ENCODE data around the gene GIMAP8. TPM values are rescaled to one million over a fixed set of nuclear protein-coding genes. Genes with fewer than 3 reads are reported as not detected.

GIMAP8 gene
- total RNA-seq, 1 experiment from 2014 or later, result not detected

GRCh38 chr7:150476285-150476684, 25.9 kb downstream of the GIMAP8 start:
- no peaks in the 10 kb centered on the region for H3K4me1 ChIP-seq (ENCODE audit: insufficient read depth, low read length)
- no peak overlapping the region for H3T11ph ChIP-seq (ENCODE audit: low read length)
- no peaks in the 10 kb centered on the region for H3K23me2 ChIP-seq (ENCODE audit: insufficient read length, low read depth, low read length, poor library complexity, severe bottlenecking)
- no peak overlapping the region for H3K23ac ChIP-seq (ENCODE audit: insufficient read length, low read depth, low read length)
- H3K56ac ChIP-seq (ENCODE audit: insufficient read length, low read depth, low read length), result no peak overlapping the region
- H3K14ac ChIP-seq (ENCODE audit: insufficient read depth, low read length), result no peak overlapping the region
- H4K20me1 ChIP-seq (ENCODE audit: control insufficient read depth, insufficient read depth, insufficient read length), result no peaks in the 10 kb centered on the region
- peaks cover 75% of the 10 kb centered on the region for H3K27me3 Mint-ChIP-seq (ENCODE audit: low read depth)
- no peak overlapping the region for H3K4ac ChIP-seq (ENCODE audit: low read depth, low read length)
- no peak overlapping the region for H3K4me3 Mint-ChIP-seq
- H3K79me2 ChIP-seq (ENCODE audit: insufficient read depth, low read length), result no peaks in the 10 kb centered on the region
- H3K4me1 Mint-ChIP-seq, result peaks cover 6 to 16% of the 10 kb centered on the region in 2 experiments
- no peak overlapping the region for H2BK12ac ChIP-seq (ENCODE audit: insufficient read length, low read depth, low read length)
- H3K36me3 Mint-ChIP-seq (ENCODE audit: insufficient read depth in 1 of 3, low read depth in 3 of 3), result no peaks in the 10 kb centered on the region
- no peak overlapping the region for H2BK5ac ChIP-seq (ENCODE audit: insufficient read length, low read length)
- no peak overlapping the region for H2BK120ac ChIP-seq (ENCODE audit: low read depth, low read length, poor library complexity, severe bottlenecking)
- no peak for DNase-seq
- H3K9ac ChIP-seq (ENCODE audit: extremely low read depth, insufficient read length, low read length), result no peak overlapping the region
- H3K27ac Mint-ChIP-seq, result no peak overlapping the region
- no peak overlapping the region for H2BK20ac ChIP-seq (ENCODE audit: low read depth, low read length, poor library complexity, severe bottlenecking)
- no peak overlapping the region for H2AFZ ChIP-seq (ENCODE audit: low read length)
- WGBS (ENCODE audit: extremely low coverage, insufficient read length, low lambda C conversion rate), result no CpG with 5 or more reads among the region's 3 CpGs
- H2AK5ac ChIP-seq (ENCODE audit: insufficient read length, low read length), result no peak overlapping the region
- H4K5ac ChIP-seq (ENCODE audit: insufficient read length, low read depth, low read length), result no peak overlapping the region
- no peaks in the 10 kb centered on the region; the same call in 1 of the 2 replicates for H3K27me3 ChIP-seq (ENCODE audit: insufficient read depth, low read length)
- H3K79me1 ChIP-seq (ENCODE audit: insufficient read depth, low read depth, low read length, poor library complexity, severe bottlenecking), result no peaks in the 10 kb centered on the region
- no peak overlapping the region for H3K4me2 ChIP-seq (ENCODE audit: insufficient read depth, insufficient read length, low read length)
- no peak overlapping the region for H3K27ac ChIP-seq (ENCODE audit: insufficient read length, low read depth, low read length)
- H4K8ac ChIP-seq (replicated peaks; ENCODE audit: insufficient read length, low read depth, low read length), result no peak overlapping the region
- no peaks in the 10 kb centered on the region for H3K9me3 ChIP-seq (ENCODE audit: control insufficient read depth, low read depth, low read length)
- H3K9me3 Mint-ChIP-seq, result peaks cover 0 to 2% of the 10 kb centered on the region in 2 experiments; a peak in 2 of 5 replicates
- H3K18ac ChIP-seq (ENCODE audit: insufficient read length, low read depth, low read length), result no peak overlapping the region
- TF ChIP-seq, protein P1, sequence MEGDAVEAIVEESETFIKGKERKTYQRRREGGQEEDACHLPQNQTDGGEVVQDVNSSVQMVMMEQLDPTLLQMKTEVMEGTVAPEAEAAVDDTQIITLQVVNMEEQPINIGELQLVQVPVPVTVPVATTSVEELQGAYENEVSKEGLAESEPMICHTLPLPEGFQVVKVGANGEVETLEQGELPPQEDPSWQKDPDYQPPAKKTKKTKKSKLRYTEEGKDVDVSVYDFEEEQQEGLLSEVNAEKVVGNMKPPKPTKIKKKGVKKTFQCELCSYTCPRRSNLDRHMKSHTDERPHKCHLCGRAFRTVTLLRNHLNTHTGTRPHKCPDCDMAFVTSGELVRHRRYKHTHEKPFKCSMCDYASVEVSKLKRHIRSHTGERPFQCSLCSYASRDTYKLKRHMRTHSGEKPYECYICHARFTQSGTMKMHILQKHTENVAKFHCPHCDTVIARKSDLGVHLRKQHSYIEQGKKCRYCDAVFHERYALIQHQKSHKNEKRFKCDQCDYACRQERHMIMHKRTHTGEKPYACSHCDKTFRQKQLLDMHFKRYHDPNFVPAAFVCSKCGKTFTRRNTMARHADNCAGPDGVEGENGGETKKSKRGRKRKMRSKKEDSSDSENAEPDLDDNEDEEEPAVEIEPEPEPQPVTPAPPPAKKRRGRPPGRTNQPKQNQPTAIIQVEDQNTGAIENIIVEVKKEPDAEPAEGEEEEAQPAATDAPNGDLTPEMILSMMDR (conservative IDR thresholded peaks at IDR 0.05), result no peak
- no peak overlapping the region for H2BK15ac ChIP-seq (ENCODE audit: low read depth, low read length)
- H4K91ac ChIP-seq (ENCODE audit: insufficient read length, low read depth, low read length), result no peak overlapping the region

Data from H9 (cell line).